ENCODE measurements around the gene PES1.

DNA sequence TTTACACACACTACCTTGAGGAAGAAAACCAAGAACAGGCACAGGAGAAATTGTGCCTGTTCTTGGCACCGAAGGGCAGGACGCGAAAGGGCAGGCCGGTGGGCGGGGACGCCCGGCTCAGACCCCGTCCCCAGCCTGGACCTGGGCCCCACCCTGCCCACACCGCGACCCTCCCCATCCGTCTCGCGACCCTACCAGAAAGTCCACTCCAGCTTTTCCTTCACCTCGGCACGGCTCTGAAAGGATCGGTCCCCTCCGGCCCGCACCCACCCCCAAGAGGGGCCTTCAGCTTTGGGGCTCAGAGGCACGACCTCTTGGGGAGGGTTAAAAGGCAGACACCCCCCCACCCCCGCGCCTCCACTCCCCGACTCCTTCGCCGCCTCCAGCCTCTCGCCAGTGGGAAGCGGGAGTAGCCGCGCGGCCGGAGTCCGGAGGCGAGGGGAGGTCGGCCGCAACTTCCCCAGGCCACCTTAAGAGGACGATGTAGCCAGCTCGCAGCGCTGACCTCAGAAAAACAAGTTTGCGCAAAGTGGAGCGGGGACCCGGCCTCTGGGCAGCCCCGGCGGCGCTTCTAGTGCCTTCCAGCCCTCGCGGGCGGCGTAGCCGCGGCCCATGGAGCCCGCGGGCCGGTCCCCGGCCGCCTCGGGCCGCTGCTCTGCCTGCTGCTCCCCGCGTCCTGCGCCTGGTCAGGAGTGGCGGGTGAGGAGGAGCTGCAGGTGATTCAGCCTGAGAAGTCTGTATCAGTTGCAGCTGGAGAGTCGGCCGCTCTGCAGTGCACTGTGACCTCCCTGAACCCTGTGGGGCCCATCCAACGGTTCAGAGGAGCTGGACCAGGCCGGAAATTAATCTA lies 49.5 kb downstream of the PES1 start:
- no peak for TF ChIP-seq POLR2A (IDR thresholded peaks at IDR 0.05)
- TF ChIP-seq, protein P1, sequence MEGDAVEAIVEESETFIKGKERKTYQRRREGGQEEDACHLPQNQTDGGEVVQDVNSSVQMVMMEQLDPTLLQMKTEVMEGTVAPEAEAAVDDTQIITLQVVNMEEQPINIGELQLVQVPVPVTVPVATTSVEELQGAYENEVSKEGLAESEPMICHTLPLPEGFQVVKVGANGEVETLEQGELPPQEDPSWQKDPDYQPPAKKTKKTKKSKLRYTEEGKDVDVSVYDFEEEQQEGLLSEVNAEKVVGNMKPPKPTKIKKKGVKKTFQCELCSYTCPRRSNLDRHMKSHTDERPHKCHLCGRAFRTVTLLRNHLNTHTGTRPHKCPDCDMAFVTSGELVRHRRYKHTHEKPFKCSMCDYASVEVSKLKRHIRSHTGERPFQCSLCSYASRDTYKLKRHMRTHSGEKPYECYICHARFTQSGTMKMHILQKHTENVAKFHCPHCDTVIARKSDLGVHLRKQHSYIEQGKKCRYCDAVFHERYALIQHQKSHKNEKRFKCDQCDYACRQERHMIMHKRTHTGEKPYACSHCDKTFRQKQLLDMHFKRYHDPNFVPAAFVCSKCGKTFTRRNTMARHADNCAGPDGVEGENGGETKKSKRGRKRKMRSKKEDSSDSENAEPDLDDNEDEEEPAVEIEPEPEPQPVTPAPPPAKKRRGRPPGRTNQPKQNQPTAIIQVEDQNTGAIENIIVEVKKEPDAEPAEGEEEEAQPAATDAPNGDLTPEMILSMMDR (IDR thresholded peaks at IDR 0.05): no peak

Measured in testis (tissue), 2 donors.